Activated CD8-positive, alpha-beta memory T cell treated with anti-CD3 and anti-CD28 coated beads, Interleukin-2, amount 50 U/mL, for 4 hours (primary cell): Measurements from ENCODE around the gene PNN.
"Not testable (repeated sequence)": the region's sequence is repeated elsewhere in the genome, so short reads cannot be mapped to it uniquely, and the experiment has no call there.

Experiments
- DNase-seq: peaks from one replicate; pipeline ENCODE4 v3.0.0-alpha.2; 2020

The PNN gene

GRCh38 chr14:39229601-39230110 lies 54.6 kb downstream of the PNN start:
- DNase-seq = no peak

- DNase-seq = no peak
These were observed 55.5 kb downstream of the PNN start for GRCh38 chr14:39230416-39231035.

GRCh38 chr14:39231751-39232553 lies 56.9 kb downstream of the PNN start:
- DNase-seq = not testable (repeated sequence)
